A549 (cell line): ENCODE measurements around the gene TMEM121.

Experiments
- CHD4 ChIP-seq: fragments of 200-600 bp; sonication (generic); IDR thresholded peaks from 2 replicates; pipeline ENCODE4 v1.6.1; 2016; ENCODE audit warnings: antibody characterized with exemption, mild to moderate bottlenecking, borderline replicate concordance
- MAFK ChIP-seq: fragments of 450-650 bp; IDR thresholded peaks from 2 replicates; pipeline ENCODE4 v1.6.1; 2014; ENCODE audit not compliant: partially characterized antibody
- POLR2A ChIP-seq: IDR thresholded peaks from 2 replicates; pipeline ENCODE4 v1.6.1; 2012; ENCODE audit warnings: mild to moderate bottlenecking, low read length
- TF ChIP-seq, protein P1 (sequence below): fragments of >200 bp; sonication (Bioruptor Twin); formaldehyde crosslinking; IDR thresholded peaks from 3 replicates; pipeline ENCODE4 v1.5.1; 2016
- TF ChIP-seq, protein P2 (sequence below): fragments of 200-600 bp; sonication (generic); IDR thresholded peaks from 2 replicates; pipeline ENCODE4 v1.6.1; 2016; ENCODE audit warnings: antibody characterized with exemption, mild to moderate bottlenecking, moderate library complexity

DNA sequence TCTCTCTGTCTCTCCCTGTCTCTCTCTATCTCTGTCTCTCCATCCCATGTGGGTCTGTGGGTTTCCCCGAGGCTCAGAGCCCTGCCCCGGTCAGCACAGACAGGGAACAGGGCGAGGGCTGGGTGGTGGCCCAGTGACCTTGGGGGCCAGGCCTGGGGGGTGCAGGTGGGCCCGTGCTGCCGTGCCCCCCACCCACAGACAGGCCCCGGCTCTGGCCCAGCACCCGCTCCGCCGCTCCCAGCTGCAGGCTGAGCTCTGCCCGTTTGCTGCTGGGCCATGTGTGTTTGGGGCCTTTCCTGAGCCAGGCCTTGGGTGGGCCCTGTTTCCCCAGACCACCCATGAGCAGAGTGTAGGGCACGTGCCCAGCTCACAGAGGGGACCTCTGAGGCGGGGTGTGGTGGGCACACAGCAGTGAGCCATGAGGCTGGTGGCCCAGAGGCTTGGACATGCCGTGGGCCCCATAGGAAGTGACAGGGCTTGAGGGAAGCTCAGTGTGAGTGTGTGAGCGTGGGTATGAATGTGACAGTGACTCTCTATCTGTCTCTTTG lies 51.0 kb downstream of the TMEM121 start:
- no peak for TF ChIP-seq POLR2A
- TF ChIP-seq MAFK, result no peak
- TF ChIP-seq, protein P1, sequence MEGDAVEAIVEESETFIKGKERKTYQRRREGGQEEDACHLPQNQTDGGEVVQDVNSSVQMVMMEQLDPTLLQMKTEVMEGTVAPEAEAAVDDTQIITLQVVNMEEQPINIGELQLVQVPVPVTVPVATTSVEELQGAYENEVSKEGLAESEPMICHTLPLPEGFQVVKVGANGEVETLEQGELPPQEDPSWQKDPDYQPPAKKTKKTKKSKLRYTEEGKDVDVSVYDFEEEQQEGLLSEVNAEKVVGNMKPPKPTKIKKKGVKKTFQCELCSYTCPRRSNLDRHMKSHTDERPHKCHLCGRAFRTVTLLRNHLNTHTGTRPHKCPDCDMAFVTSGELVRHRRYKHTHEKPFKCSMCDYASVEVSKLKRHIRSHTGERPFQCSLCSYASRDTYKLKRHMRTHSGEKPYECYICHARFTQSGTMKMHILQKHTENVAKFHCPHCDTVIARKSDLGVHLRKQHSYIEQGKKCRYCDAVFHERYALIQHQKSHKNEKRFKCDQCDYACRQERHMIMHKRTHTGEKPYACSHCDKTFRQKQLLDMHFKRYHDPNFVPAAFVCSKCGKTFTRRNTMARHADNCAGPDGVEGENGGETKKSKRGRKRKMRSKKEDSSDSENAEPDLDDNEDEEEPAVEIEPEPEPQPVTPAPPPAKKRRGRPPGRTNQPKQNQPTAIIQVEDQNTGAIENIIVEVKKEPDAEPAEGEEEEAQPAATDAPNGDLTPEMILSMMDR, result no peak
- TF ChIP-seq CHD4, result no peak
- TF ChIP-seq, protein P2, sequence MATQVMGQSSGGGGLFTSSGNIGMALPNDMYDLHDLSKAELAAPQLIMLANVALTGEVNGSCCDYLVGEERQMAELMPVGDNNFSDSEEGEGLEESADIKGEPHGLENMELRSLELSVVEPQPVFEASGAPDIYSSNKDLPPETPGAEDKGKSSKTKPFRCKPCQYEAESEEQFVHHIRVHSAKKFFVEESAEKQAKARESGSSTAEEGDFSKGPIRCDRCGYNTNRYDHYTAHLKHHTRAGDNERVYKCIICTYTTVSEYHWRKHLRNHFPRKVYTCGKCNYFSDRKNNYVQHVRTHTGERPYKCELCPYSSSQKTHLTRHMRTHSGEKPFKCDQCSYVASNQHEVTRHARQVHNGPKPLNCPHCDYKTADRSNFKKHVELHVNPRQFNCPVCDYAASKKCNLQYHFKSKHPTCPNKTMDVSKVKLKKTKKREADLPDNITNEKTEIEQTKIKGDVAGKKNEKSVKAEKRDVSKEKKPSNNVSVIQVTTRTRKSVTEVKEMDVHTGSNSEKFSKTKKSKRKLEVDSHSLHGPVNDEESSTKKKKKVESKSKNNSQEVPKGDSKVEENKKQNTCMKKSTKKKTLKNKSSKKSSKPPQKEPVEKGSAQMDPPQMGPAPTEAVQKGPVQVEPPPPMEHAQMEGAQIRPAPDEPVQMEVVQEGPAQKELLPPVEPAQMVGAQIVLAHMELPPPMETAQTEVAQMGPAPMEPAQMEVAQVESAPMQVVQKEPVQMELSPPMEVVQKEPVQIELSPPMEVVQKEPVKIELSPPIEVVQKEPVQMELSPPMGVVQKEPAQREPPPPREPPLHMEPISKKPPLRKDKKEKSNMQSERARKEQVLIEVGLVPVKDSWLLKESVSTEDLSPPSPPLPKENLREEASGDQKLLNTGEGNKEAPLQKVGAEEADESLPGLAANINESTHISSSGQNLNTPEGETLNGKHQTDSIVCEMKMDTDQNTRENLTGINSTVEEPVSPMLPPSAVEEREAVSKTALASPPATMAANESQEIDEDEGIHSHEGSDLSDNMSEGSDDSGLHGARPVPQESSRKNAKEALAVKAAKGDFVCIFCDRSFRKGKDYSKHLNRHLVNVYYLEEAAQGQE, result no peak
